ENCODE measurements around the gene IL6R. TPM values are rescaled to one million over a fixed set of nuclear protein-coding genes. Genes with fewer than 3 reads are reported as not detected.

Gene IL6R
- total and polyA plus RNA-seq, 2 of the 4 experiments (the other 2 are of a cell fraction), result 5.3 to 9.5 TPM

- dilution Hi-C loops (cut with HindIII; ENCODE audit: low sequenced_read_pairs, unreplicated experiment) (no loop called here), in situ Hi-C loops (cut with MboI; ENCODE audit: low sequenced_read_pairs) (no loop called here), intact Hi-C loops (cut with micrococcal nuclease) (no loop called here)
- Histone ChIP-seq H3K4me3 (ENCODE audit: insufficient read depth, low read depth, low read length) (no peak overlapping the region; the same call in 1 of the 2 replicates), H4K20me1 (ENCODE audit: insufficient read depth, low read length) (peaks cover 4% of the 10 kb centered on the region; the same call in 1 of the 2 replicates), H2BK20ac (ENCODE audit: low read depth, low read length) (peak overlapping the region; percentile 42; the same call in 1 of the 2 replicates), H3K23ac (ENCODE audit: low read depth, low read length) (no peak overlapping the region), H3K56ac (ENCODE audit: extremely low read depth, insufficient read depth, low read length) (no peak overlapping the region), H2AFZ (replicated peaks; ENCODE audit: low read length, poor library complexity) (peak overlapping the region; percentile 79), H2BK120ac (ENCODE audit: low read depth, low read length) (peak overlapping the region; percentile 25; the same call in 1 of the 2 replicates), H4K91ac (ENCODE audit: insufficient read depth, low read depth, low read length) (peak overlapping the region; percentile 19), H3K9me1 (ENCODE audit: insufficient read depth, low read length) (peaks cover 3% of the 10 kb centered on the region; the same call in 1 of the 2 replicates), H3K4me2 (ENCODE audit: low read depth, low read length) (peak overlapping the region; percentile 91), H2BK5ac (ENCODE audit: low read depth, low read length, poor library complexity, severe bottlenecking) (no peak overlapping the region), H2AK9ac (replicated peaks; ENCODE audit: low read depth, low read length, poor library complexity) (peak overlapping the region; percentile 1), H3K9me3 (ENCODE audit: control insufficient read depth, insufficient read depth, low read length) (no peaks in the 10 kb centered on the region), H3K27ac (ENCODE audit: insufficient read depth, low read length) (no peak overlapping the region), H4K5ac (ENCODE audit: low read depth, low read length) (no peak overlapping the region), H4K8ac (ENCODE audit: low read depth in 2 of 2, low read length in 2 of 2) (peak overlapping the region in 1 of 2 experiments; percentile 6; a peak in 1 of 4 replicates), H3K14ac (replicated peaks; ENCODE audit: low read depth, low read length) (no peak overlapping the region), H3K18ac (ENCODE audit: low read depth, low read length) (no peak overlapping the region), H3K9ac (ENCODE audit: low read depth, low read length) (peak overlapping the region; percentile 34; the same call in 1 of the 2 replicates), H3K4me1 (ENCODE audit: control insufficient read depth, insufficient read depth, low read length) (peaks cover 21% of the 10 kb centered on the region), H3K79me1 (ENCODE audit: low read depth in 1 of 2, low read length in 2 of 2) (peaks cover 8 to 10% of the 10 kb centered on the region in 2 experiments; a peak in 2 of 4 replicates), H2BK15ac (ENCODE audit: low read depth, low read length) (peak overlapping the region; percentile 39; the same call in 1 of the 3 replicates), H3K4ac (ENCODE audit: low read depth, low read length) (peak overlapping the region; percentile 1; the same call in 1 of the 2 replicates), H3K36me3 (ENCODE audit: control insufficient read depth, insufficient read depth, low read length) (no peaks in the 10 kb centered on the region), H2AK5ac (ENCODE audit: low read depth, low read length) (peak overlapping the region; percentile 88), H3K27me3 (ENCODE audit: control insufficient read depth, insufficient read depth, low read length) (peaks cover 12% of the 10 kb centered on the region)
- CTCF ChIA-PET, result no interaction called here
- POLR2A ChIA-PET (ENCODE audit: unreplicated experiment), result no interaction called here
- TF ChIP-seq MAFK (IDR thresholded peaks at IDR 0.05; ENCODE audit: low read depth, low read length), result no peak
- TF ChIP-seq BHLHE40 (IDR thresholded peaks at IDR 0.05; ENCODE audit: low read depth, low read length), result no peak
- no peak for TF ChIP-seq POLR2A (IDR thresholded peaks at IDR 0.05; ENCODE audit: low read depth, low read length)
- no peak for TF ChIP-seq RAD21 (IDR thresholded peaks at IDR 0.05; ENCODE audit: low read length)
- no peak for TF ChIP-seq SMC3 (IDR thresholded peaks at IDR 0.05; ENCODE audit: low read depth, low read length)
- TF ChIP-seq NFE2L2 (IDR thresholded peaks at IDR 0.05; ENCODE audit: low read depth, low read length), result no peak
- TF ChIP-seq FOS (IDR thresholded peaks at IDR 0.05; ENCODE audit: low read depth, low read length), result no peak
- no peak for TF ChIP-seq CEBPB (IDR thresholded peaks at IDR 0.05; ENCODE audit: low read depth, low read length)
- BruUV-seq (replicated peaks), result no TSS peak
- DNase-seq (no peak), ATAC-seq (ENCODE audit: low read depth) (no peak)
- whole genome bisulfite sequencing, 2 experiments (ENCODE audit: extremely low coverage in 2 of 2, insufficient read length in 1 of 2), result no CpG with 5 or more reads among the region's 11 CpGs
Observed at GRCh38 chr1:154404511-154404931, 622 bp upstream of the IL6R start.

Measured in IMR-90 (cell line).